Loucy (cell line): Measurements from ENCODE around the gene EFNB2.

Experiments used
- H2AFZ ChIP-seq: fragments of 200-600 bp; sonication (generic); 2 replicates; pipeline ENCODE4 v1.6.0; 2016; ENCODE audit warnings: antibody characterized with exemption, mild to moderate bottlenecking, low read length, moderate library complexity
- H3F3A ChIP-seq: fragments of 200-600 bp; 2 replicates; pipeline ENCODE4 v1.6.0; 2016; ENCODE audit warnings: antibody characterized with exemption, low read depth, mild to moderate bottlenecking
- H3K27me3 ChIP-seq: fragments of 200-600 bp; sonication (generic); 2 replicates; pipeline ENCODE4 v1.6.1; 2014; ENCODE audit warnings: low read length, mild to moderate bottlenecking; ENCODE audit not compliant: insufficient read depth, poor library complexity, severe bottlenecking
- H3K36me3 ChIP-seq: fragments of 200-600 bp; sonication (generic); 2 replicates; pipeline ENCODE4 v1.6.1; 2016; ENCODE audit warnings: low read length; ENCODE audit not compliant: insufficient read depth
- H3K4me1 ChIP-seq: fragments of 200-600 bp; sonication (generic); 2 replicates; pipeline ENCODE4 v1.5.1; 2014; ENCODE audit warnings: low read length, mild to moderate bottlenecking; ENCODE audit not compliant: insufficient read depth, poor library complexity, severe bottlenecking
- H3K4me2 ChIP-seq: fragments of 200-600 bp; sonication (generic); 2 replicates; pipeline ENCODE4 v1.6.0; 2014; ENCODE audit warnings: antibody characterized with exemption, low read length, low read depth, mild to moderate bottlenecking; ENCODE audit not compliant: poor library complexity, severe bottlenecking
- H3K4me3 ChIP-seq: fragments of 200-600 bp; sonication (generic); 2 replicates; pipeline ENCODE4 v1.5.1; 2014; ENCODE audit warnings: low read length, mild to moderate bottlenecking, mixed read lengths; ENCODE audit not compliant: poor library complexity, severe bottlenecking
- H3K79me2 ChIP-seq: fragments of 200-600 bp; sonication (generic); 2 replicates; pipeline ENCODE4 v1.6.1; 2014; ENCODE audit warnings: low read length; ENCODE audit not compliant: insufficient read depth
- H3K9ac ChIP-seq: fragments of 200-600 bp; sonication (generic); 2 replicates; pipeline ENCODE4 v1.6.0; 2014; ENCODE audit warnings: mild to moderate bottlenecking, low read depth, low read length, moderate library complexity; ENCODE audit not compliant: poor library complexity, severe bottlenecking
- H3K9me2 ChIP-seq: fragments of 200-600 bp; sonication (generic); replicated peaks from 2 replicates; pipeline ENCODE4 v1.6.1; 2016; ENCODE audit warnings: low read depth, low read length, mixed read lengths
- H3K9me3 ChIP-seq: fragments of 200-600 bp; sonication (generic); 2 replicates; pipeline ENCODE4 v1.6.1; 2014; ENCODE audit warnings: mild to moderate bottlenecking, antibody characterized with exemption, low read length, low read depth; ENCODE audit not compliant: insufficient read depth
- H4K20me1 ChIP-seq: fragments of 200-600 bp; sonication (generic); 2 replicates; pipeline ENCODE4 v1.6.0; 2014; ENCODE audit warnings: antibody characterized with exemption, low read length, mild to moderate bottlenecking; ENCODE audit not compliant: insufficient read depth, poor library complexity, severe bottlenecking
- CTCF ChIP-seq: fragments of 200-600 bp; sonication (generic); conservative IDR thresholded peaks from 2 replicates; pipeline ENCODE4 v1.5.1; 2014; ENCODE audit warnings: mild to moderate bottlenecking, antibody characterized with exemption, low read length
- EZH2phosphoT487 ChIP-seq: fragments of 200-600 bp; IDR thresholded peaks from 2 replicates; pipeline ENCODE4 v1.6.1; 2018; ENCODE audit warnings: antibody characterized with exemption, mild to moderate bottlenecking, moderate library complexity, borderline replicate concordance

EFNB2 gene

GRCh38 chr13:106453101-106453500 is 82.4 kb downstream of the EFNB2 start:
- TF ChIP-seq EZH2phosphoT487 (no peak), CTCF (no peak)
- no peaks in the 10 kb centered on the region for H3K79me2 ChIP-seq
- no peak overlapping the region for H3K9ac ChIP-seq
- no peaks in the 10 kb centered on the region for H3F3A ChIP-seq
- H3K4me3 ChIP-seq, result no peak overlapping the region
- H3K9me3 ChIP-seq, result no peaks in the 10 kb centered on the region; the same call in 1 of the 2 replicates
- H3K27me3 ChIP-seq, result no peaks in the 10 kb centered on the region
- no peaks in the 10 kb centered on the region for H3K9me2 ChIP-seq
- H4K20me1 ChIP-seq, result no peaks in the 10 kb centered on the region
- no peak overlapping the region for H2AFZ ChIP-seq
- no peaks in the 10 kb centered on the region for H3K36me3 ChIP-seq
- no peak overlapping the region for H3K4me2 ChIP-seq
- no peaks in the 10 kb centered on the region for H3K4me1 ChIP-seq

GRCh38 chr13:106450991-106451390 is 84.5 kb downstream of the EFNB2 start:
- Histone ChIP-seq H3K9me2 (no peaks in the 10 kb centered on the region), H4K20me1 (no peaks in the 10 kb centered on the region), H3K9ac (no peak overlapping the region), H3K4me2 (no peak overlapping the region), H2AFZ (no peak overlapping the region), H3K79me2 (no peaks in the 10 kb centered on the region), H3F3A (no peaks in the 10 kb centered on the region), H3K36me3 (no peaks in the 10 kb centered on the region), H3K9me3 (no peaks in the 10 kb centered on the region; the same call in 1 of the 2 replicates), H3K4me1 (no peaks in the 10 kb centered on the region), H3K4me3 (no peak overlapping the region), H3K27me3 (no peaks in the 10 kb centered on the region)
- TF ChIP-seq EZH2phosphoT487 (no peak), CTCF (no peak)

GRCh38 chr13:106449096-106449495 is 86.4 kb downstream of the EFNB2 start:
- Histone ChIP-seq H3K27me3 (no peaks in the 10 kb centered on the region), H3K9ac (no peak overlapping the region), H3K4me3 (no peak overlapping the region), H3K9me2 (no peaks in the 10 kb centered on the region), H3K4me1 (no peaks in the 10 kb centered on the region), H3K4me2 (no peak overlapping the region), H3F3A (no peaks in the 10 kb centered on the region), H2AFZ (no peak overlapping the region), H3K79me2 (no peaks in the 10 kb centered on the region), H3K36me3 (no peaks in the 10 kb centered on the region), H3K9me3 (no peaks in the 10 kb centered on the region; the same call in 1 of the 2 replicates), H4K20me1 (no peaks in the 10 kb centered on the region)
- TF ChIP-seq EZH2phosphoT487, result no peak
- no peak for TF ChIP-seq CTCF
